Heart left ventricle (tissue), 13 donors: ENCODE measurements around the gene TMEM204.

Experiments used
- CTCF ChIP-seq, 12 donors: fragments of 200-600 bp; sonication (generic) in 4 of 12; IDR thresholded peaks; one replicate each; pipeline versions ENCODE4 v1.5.0 to v1.8.0; 2018 to 2022; ENCODE audit warnings: antibody characterized with exemption in 12 of 12, mild to moderate bottlenecking in 5 of 12
- POLR2A ChIP-seq, 2 donors: fragments of 450-650 bp; IDR thresholded peaks; one replicate each; pipeline ENCODE4 v1.6.1; 2017; ENCODE audit warnings: antibody characterized with exemption in 2 of 2, mild to moderate bottlenecking in 2 of 2, moderate library complexity in 2 of 2
- donor health status: ischemic (EF 13 %, LVEDD 7.1; RV severe dilation, severe dysfunction).
- donor health status: DM: no; HTN: yes; CAD: no.
- donor health status: DM: no; HTN: no; CAD: no.
- donor health status: ischemic (EF 25% LVEDD 6.9; RV normal size, moderate dysfunction).
- donor health status: ischemic (EF 25% LVEDD 5.7; RV mildly dilated, moderate dysfunction).
- donor health status: ischemic (EF 35%, LVEDD 5.7; RV mildly dilated, moderate dysfunction).
- donor health status: nonischemic (EF 11% LVEDD 7.7; RV severe dilation, severe dysfunction).
- donor health status: DM: yes; HTN: yes; CAD: no.
- donor health status: PGD.
- donor health status: ischemic (EF 29% LVEDD 5.4; RV normal size, mild dysfunction).
- donor health status: nonischemic (EF 23%, LVEDD 6.1; RV moderate dilation, normal function).

GRCh38 chr16:1533443-1533951 lies at the start of gene TMEM204:
- TF ChIP-seq CTCF (IDR thresholded peaks at IDR 0.05), result no peak
- peak in 1 of 2 donors; percentile 93 for TF ChIP-seq POLR2A (IDR thresholded peaks at IDR 0.05)
